8988T (cell line): ENCODE data around the gene LSM10.

Experiments used
- DNase-seq: peaks from one replicate; pipeline ENCODE4 v3.0.0; 2011

Gene LSM10

DNA sequence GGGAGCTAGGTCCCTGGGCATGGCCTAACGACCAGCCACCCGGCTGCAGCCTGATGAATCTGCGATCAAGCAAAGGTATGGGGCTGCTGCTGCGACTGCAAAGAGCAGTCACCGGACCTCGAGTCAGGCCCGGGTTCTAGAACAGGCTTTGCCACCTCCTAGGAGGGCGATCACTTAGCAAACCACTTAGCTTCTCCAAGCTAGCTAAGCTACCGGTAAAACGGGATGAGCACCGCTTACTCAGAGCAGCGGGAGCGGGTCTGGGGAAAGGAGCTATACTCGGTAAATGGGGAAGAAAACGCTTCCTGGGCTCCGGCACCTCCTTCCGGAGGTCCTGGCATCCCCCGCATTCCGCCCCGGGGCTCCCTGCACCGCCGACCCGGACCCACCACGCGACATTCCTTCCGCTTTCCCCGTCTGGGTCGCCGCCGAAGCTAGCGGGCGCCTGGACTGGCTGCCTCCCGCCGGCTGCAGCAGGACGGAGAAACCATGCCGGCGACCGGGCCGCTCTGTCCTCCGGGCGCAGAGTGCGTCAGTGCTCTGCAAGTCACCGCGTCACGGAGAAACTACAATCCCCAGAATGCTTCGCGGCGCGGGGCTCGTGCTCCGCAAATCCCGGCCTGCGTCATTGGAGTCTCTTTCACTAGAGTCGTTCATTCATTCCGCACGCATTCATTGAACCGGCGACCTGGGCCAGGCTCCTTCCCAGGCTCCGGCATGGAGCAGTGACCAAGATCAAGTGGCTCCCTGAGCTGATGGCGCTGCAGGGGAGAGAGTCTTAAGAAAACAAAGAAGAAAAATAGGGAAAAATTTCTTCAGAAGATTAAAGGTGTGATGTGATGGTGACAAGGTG is at the start of gene LSM10:
TSS of gene LSM10 (minus strand) at position 531 of the 853 bp plus-strand sequence. CDS start 3,779 bp downstream, outside the sequence.
- peak; percentile 67 for DNase-seq

DNA sequence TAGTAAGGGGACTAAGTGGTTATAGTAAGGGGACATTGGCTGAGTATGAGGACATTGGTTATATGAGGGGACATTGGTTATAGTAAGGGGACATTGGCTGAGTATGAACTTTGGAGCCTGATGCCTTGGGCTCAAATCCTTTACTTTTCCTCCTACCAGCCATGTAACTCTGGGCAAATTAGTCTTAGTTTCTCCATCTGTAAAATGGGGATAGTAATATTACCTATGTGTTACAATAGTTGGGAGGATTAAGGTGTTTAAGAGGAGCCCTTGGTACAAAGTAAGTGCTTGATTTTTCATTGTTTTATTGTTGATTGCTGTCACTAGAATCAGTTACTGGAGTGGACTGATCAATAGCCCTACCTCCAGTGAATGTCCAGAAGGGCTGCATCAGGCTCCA is 49.7 kb upstream of the LSM10 start:
- no peak for DNase-seq

DNA sequence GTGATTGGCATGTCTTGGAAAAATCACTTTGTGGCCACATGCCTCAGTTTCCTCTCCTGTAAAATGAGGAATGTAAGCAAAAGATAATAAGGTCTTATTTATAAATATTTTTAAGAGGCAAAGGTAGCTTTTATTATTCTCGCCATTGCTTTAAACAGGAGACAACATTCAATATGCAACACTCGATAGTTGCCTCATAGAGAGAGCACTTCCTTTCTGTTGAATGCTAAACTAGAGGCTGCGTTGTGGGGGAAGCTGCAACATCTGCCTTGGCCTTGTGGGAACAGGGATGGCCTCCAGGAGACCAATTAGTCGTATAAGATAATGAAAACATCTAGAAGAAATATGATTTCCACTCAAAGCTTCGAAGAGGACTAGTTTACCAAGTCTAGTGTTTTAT is 49.0 kb upstream of the LSM10 start:
- DNase-seq: no peak

DNA sequence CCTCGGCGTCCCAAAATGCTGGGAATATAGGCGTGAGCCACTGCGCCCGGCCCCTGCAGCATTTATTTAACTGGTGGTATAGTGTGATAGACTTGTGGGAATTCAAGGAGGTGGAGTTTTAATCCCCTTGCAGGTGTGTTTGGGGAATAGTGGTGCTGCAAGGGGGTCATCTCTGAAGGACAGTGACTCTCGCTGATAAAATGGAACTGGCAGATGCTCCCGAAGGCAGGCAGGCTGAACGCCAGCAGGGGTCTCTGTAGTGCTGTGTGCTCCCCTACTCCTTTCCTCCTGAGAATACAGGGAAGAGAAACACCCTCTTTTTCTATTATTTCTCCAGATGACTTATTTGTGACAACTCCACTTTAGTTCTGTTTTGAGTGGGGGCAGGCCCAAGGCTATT is 48.6 kb upstream of the LSM10 start:
- no peak for DNase-seq

DNA sequence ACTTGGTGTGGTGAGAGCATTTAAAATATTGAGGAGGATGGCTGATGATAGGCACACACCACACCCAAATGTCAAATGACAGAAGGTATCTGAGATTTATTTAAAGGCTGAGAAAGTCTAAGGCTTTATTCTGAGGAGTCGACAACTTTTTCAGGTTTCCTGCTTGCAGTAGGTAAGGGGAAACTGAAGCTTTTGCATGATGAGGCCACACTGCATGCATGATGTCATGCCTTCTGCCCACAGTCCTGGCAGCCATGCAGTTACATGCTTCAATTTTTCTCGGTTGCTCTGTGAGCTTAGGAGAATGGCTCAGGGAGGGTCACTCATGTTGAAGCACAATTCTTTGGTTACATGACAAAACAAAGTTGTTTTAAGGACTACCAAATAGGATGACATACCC is 45.6 kb upstream of the LSM10 start:
- no peak for DNase-seq

DNA sequence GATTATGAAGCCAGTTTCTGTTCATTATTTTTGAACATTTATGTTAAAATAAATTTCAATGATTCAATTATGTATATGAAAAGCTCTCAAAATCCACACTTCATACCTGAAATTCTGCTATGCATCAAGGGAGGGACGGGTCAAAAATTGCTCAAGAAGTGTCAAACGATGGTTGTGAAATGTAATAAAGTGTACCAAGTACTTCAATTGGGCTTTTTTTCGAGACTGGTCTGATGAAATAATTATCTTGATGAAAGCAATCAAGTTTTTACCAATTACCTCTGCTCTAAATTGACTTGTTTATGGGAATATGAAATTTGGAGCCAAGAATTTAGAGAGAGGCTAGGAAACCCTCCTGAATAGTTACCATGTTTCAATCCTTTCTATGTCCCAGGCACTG is 44.6 kb upstream of the LSM10 start:
- no peak for DNase-seq

DNA sequence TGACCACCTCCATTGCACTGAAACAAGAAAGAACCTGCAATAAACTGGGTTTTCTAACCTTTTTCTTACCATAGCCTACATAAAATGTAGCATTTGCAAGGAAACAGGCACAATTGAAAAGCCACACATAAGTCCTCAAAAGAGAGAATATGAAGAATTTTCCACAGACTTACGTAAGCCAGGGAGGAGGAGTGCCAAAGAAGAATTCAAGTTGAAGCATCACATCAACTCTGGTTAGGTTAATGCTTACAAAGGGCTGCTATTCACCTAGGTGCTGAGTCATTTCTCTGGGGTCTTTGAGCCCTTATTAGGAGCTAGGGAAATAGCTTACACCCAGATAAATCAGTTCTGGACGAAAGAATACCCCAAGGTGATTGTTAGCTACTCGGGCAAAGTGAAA is 42.9 kb upstream of the LSM10 start:
- no peak for DNase-seq

DNA sequence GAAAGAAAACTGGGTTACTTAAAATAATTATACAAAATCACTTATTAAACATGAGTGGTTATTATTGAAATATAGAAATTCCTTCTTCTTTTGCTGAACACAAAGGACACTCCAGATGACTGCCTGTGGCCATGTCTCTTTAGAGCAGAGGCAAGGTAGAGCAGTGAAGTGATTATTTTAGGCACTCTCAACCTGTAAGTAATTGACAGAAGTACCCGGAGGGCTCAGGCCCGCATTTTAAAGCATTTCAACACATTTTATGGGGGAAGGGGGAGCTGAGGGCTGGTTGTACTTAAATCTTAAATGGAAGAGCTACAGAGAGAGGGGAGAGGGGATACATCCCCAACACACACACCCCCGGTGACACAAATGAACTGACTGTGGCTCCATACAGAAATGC is 42.3 kb upstream of the LSM10 start:
- no peak for DNase-seq

DNA sequence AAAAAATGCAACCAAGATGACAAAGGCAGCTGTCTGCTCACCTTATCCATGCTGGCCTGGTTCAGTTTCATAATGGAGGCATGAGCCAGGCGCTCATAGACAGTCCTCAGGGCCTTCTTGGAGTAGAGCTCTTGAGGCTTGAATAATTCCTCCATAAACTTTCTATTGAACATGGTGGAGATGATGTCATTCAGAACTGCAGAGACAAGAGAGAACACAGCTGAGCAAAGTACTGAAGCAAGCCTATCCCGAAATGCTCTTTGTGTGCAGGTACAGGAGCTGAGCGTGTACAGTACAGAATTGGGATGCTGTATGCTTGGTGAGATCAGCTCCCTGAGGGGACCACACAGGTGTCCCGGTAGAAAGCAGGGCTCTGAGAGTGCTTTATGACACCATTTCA is 41.0 kb upstream of the LSM10 start:
- DNase-seq: no peak

DNA sequence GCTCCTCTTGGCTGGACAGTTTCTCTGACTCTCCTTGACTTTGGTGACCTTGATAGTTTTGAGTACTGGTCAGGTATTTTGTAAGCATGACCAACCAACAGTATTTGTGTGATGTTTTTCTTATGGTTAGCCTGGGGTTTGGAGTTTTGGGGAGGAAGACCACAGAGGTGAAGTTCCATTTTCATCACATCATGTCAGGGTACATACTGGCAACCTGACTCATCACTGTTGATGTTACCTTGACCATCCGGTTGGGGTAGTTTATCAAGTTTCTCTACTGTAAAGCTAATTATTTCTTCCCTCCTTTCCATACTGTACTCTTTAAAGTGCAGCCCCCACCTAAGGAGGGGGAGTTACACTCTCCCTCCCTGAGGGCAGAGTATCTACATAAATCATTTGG is 39.1 kb upstream of the LSM10 start:
- DNase-seq: no peak

DNA sequence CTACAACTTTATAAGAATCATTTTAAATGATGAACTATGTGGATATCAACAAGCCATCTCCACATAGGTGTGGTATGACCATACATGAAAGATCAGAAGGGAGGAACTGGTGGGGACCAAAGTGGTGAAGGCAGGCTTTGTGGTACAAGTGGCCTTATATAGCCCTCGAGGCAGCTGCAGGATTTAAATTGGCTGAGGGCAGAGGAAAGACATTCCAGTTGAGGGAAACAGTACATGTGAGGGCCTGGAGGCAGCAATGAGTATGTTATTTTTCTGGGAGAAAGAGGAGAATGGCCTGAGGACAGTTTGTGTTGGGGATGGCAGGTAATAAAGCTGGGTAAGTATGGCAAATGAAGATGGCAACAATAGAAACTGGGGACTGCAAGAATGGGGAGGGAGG is 35.4 kb upstream of the LSM10 start:
- DNase-seq: no peak

DNA sequence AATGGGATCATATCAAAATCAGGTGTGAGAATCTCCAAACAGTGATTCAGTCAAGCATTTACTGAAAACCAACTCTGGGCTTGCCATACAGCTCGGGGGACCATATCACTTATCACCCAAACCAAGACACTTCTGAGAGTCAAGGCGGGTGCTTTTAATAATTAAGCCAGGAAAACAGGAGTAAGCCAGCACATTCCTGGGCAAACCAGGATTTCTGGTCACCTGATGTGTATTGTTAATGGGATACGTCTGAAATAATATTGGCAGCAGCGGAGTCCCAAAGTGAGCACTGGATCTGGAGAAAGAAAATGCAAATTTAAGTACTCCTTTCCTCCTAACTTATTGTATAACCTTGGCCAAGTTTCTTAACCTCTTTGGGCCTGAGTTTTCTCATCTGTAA is 34.9 kb upstream of the LSM10 start:
- DNase-seq: no peak

DNA sequence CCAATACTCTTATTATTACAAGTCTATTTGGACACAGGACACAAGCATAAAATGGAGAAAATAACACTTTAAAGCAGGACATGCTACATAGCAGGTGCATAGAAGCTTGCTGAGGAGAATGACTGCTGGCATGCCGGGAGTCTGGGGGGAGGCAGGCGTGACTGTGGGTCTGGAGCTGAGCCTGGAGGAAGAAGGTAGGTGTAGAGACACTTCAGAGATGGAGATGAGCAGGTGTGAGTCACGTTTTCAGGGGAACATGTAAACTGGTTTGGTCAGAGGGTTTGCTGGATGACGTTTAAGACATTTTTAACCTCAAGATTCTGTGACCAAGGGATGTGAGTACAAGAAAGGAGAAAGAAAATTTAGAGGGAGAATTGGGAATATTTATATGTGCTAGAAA is 28.1 kb upstream of the LSM10 start:
- DNase-seq: no peak

DNA sequence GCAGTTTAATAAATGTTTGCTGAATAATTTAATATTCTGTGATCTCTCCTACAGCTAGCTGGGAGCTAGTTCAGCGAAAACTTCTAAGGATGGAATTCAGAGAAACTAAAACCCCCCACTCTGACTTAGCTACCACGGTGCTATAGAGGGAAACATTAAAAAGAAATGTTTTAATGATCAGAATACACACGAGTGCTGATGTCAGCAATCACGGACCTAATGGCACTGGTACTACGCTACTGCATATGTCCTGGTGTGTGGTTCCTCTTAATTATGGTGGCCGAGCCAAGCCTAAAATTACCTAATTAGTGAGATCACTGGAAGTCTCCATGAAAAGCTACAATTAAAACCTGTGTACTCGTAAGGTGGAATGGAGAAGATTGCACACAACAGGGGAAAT is 23.9 kb upstream of the LSM10 start:
- no peak for DNase-seq

DNA sequence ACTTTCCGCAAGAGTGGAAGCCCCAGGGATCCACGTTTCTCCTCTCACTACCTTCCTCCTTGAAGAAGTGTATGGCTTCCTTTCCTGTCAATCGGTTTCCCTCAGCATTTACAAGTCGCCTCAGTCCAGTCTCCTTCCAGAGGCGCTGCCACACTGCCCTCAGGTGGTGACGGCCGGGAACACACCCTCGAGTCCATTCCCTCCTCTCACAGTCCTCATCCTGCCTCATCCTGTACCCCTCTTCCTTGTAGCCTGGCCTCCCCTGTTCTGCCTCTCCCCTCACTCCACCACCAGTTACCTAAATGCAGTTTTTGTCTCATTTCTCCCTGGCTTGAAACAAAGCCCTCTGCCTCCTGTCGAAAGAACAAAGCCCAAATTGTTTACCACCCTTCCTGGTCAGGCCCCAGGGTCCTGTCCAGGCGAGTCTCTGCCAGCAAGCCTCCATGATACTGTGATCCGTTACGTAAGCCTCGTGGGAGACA is 23.2 kb upstream of the LSM10 start:
- peak; percentile 23 for DNase-seq

DNA sequence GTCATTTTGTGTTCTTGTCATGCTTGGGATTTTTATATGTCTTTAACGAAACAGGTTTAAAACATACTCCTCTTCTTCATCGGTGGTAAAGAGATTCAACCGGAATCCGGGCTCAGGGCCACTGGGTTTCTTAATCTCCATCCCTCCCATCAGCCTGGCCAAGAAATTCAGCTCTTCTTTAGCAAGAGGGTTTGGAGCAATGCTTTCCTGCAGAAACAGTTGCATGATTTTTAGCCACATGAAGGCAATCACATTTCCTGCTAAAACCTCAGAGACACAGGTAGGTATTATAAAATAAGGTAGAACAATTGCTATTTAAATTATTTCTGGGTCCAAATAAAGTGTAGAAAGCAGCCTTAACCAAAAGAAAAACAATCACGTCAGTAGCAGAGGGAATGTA is 22.7 kb upstream of the LSM10 start:
- no peak for DNase-seq

DNA sequence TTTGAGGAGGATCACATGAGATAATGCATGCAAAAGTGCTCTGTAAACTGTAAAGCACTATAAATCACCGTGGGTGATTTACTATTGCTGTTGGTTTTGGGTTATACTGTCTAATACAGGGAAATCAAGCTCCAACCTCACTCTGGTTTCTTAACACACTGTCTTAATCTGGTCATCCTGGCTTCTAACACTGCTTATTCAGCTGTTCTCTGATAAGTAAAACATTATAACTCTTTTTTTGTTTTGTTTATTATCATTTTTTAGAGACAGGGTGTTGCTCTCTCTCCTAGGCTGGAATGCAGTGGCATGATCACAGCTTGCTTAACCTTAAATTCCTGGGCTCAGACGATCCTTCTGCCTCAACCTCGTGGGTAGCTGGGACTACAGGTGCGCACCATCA is 21.9 kb upstream of the LSM10 start:
- no peak for DNase-seq

DNA sequence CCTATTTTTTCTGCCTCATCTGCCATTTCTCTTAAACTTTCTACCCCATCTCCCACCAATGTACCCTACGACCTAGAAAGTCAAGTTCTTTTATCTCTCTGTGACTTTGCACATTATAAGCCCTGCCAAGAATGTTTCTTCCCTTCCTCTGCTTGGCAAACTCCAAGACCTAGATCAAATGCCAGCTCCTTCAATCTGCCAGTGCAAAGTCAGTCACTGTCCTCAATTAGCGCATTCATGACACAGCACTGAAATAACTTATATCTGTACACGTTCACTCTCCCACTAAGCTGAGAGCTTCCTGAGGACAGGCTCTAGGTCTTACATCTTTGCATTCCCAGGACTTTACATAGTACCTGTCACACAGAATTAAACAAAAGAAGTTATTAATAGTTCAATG is 21.4 kb upstream of the LSM10 start:
- no peak for DNase-seq

DNA sequence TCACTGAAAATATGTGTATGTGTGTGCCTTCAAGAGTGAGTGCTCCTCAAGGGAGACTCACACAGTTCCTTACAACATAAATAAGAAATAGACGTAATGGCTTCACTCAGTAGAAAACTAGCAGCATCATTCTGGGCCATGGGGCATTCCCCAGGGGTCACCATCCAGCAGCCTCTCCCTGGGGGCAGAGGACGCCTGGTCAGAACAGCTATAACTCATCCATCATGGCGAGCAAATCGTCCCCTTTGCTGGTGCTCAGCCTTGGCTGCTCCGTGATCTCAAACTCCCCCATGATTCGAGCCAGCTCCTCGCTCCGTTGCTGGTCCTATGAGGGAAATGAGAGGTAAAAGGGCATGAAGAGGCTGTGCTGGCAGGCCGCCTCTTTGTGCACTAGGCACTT is 20.2 kb upstream of the LSM10 start:
- no peak for DNase-seq

DNA sequence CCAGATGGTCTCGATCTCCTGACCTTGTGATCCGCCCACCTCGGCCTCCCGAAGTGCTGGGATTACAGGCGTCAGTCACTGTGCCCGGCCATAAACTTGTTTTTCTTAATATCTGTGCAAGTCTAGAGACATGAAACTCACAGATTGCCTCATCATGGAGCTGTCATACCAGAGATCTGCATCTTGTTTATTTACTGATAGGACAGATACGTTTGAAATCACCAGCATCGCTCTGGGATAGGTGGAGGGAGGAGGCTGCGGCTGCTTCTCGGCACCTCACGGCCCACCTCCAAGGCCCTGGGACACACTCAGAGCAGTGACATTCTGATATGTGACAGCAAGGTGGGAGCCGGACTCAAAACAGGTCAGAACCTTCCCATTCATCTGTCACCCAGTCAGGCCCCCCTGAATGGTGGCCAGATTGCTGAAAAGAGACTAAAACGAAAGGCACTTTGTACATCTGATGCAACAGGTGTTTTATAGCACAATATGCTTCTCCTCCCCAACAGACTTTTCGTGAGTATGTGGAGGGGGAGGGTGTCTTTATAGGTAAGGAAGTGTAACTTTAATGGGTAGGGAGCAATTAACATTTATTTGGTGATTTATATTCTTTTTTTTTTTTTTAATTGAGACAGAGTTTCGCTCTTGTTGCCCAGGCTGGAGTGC is 18.1 kb upstream of the LSM10 start:
- no peak for DNase-seq

DNA sequence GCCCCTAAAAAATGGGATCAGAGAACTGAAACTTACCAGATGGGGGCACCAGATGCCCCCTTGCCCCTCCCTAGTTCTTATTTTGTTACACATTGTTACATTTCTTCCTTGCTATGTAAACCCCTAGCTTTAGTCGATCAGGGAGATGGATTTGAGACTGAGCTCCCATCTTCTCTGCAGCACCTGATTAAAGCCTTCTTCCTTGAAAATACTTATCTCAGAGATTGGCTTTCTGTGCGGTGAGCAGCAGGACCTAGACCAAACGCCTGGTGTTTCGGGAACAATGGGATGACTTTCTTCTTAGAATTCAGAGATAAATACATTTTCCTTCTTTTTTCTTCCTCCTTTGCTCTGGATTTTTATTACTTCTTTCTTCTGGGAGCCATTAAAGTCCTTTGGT is 16.7 kb upstream of the LSM10 start:
- DNase-seq: no peak

DNA sequence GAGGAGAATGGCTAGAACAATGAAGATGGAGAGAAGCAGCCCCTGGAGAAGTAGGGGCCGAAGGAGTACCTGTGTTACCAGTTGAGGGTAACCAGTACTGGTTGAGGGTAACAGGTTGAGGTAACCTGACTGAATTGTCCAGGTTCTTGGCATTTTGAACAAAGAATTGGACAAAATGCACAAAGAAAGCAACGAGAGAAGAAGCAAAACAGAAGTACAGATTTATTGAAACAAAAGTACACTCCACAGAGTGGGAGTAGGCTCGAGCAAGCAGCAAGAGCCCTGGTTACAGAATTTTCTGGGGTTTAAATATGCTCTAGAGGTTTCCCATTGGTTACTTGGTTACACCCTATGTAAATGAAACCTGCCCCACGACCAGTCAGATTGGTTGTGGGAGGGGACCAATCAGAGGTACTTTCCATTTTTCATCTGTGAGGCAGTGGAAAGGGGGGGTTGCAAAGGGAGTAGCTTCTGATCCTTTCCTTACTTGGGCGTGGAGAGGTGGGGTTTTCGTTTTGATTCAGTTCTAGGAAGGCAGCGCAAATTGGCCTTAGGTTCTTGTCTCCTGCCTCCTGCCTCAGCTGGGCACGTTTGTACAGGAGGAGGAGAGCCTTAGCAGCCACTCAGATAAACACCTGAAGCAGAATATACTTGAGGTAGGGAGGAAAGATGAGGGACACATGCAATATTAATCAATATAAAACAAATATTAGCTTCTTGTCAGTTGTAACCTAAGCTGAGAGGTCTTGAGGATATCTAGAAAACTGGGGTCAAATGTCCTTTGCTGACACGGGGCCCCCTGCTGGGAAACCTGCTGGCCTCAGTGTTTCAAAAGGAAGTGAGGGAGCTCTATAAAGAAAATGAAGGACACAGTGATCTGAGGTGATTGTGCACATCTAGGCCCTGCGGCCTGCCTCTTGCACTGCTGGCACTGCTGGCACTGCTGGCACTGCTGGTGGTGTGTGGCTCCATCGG is 14.3 kb upstream of the LSM10 start:
- DNase-seq: no peak

DNA sequence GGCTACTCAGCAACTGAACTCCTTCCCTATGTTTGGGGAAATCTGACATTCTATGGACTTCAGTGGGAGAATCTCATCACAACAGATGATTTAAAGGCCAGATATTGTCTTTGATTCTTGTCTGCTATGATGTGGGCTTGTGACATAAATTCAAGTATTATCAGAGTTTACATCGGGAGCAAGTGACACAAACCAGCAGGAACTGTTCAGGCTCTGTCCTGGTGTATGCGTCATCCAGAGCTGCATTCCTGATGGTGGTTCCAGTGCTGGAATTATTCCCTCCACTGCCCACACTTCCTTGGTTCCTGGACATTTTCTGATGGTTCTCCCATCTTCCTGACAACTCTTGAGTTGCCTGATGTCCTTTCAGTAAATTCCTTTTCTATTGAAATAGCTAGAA is 10.8 kb upstream of the LSM10 start:
- no peak for DNase-seq
